ENCODE measurements around the gene CDC73.

CDC73 gene

GRCh38 chr1:193121616-193122593, at the start of gene CDC73:
TSS of gene CDC73 (plus strand) at chr1:193122031. CDS start at chr1:193122201, 170 bp downstream.
- peak; percentile 93 for DNase-seq (ENCODE audit: low spot score)

- no peak for DNase-seq (ENCODE audit: low spot score)
Measured at GRCh38 chr1:193077991-193078390, 43.8 kb upstream of the CDC73 start.

GRCh38 chr1:193079187-193079586, 42.6 kb upstream of the CDC73 start:
- no peak for DNase-seq (ENCODE audit: low spot score)

GRCh38 chr1:193083365-193084088, 38.3 kb upstream of the CDC73 start:
- no peak for DNase-seq (ENCODE audit: low spot score)

- no peak for DNase-seq (ENCODE audit: low spot score)
Measured at GRCh38 chr1:193085263-193085662, 36.6 kb upstream of the CDC73 start.

GRCh38 chr1:193086342-193086741, 35.5 kb upstream of the CDC73 start:
- DNase-seq (ENCODE audit: low spot score), result no peak

GRCh38 chr1:193087893-193088292, 33.9 kb upstream of the CDC73 start:
- DNase-seq (ENCODE audit: low spot score), result no peak

GRCh38 chr1:193090865-193091264, 31.0 kb upstream of the CDC73 start:
- DNase-seq (ENCODE audit: low spot score), result no peak

- DNase-seq (ENCODE audit: low spot score), result no peak
Measured at GRCh38 chr1:193094112-193094511, 27.7 kb upstream of the CDC73 start.

- no peak for DNase-seq (ENCODE audit: low spot score)
Measured at GRCh38 chr1:193102662-193103061, 19.2 kb upstream of the CDC73 start.

GRCh38 chr1:193103759-193104501, 17.9 kb upstream of the CDC73 start:
- DNase-seq (ENCODE audit: low spot score), result peak; percentile 3

- peak; percentile 49 for DNase-seq (ENCODE audit: low spot score)
Measured at GRCh38 chr1:193104502-193104906, 17.3 kb upstream of the CDC73 start.

- DNase-seq (ENCODE audit: low spot score), result peak; percentile 87
Measured at GRCh38 chr1:193104907-193105820, 16.7 kb upstream of the CDC73 start, which contains the start of gene GLRX2. TSS of gene GLRX2 (minus strand) at chr1:193105414. CDS start at chr1:193105382, 32 bp downstream.

- DNase-seq (ENCODE audit: low spot score), result peak; percentile 12
Measured at GRCh38 chr1:193105821-193106177, 16.0 kb upstream of the CDC73 start.

- DNase-seq (ENCODE audit: low spot score), result no peak
Measured at GRCh38 chr1:193108471-193108870, 13.4 kb upstream of the CDC73 start.

GRCh38 chr1:193109619-193110018, 12.2 kb upstream of the CDC73 start:
- DNase-seq (ENCODE audit: low spot score), result no peak

GRCh38 chr1:193110246-193110645, 11.6 kb upstream of the CDC73 start:
- DNase-seq (ENCODE audit: low spot score), result no peak

- no peak for DNase-seq (ENCODE audit: low spot score)
Measured at GRCh38 chr1:193110864-193111263, 11.0 kb upstream of the CDC73 start.

- DNase-seq (ENCODE audit: low spot score), result no peak
Measured at GRCh38 chr1:193111641-193112090, 10.2 kb upstream of the CDC73 start.

- DNase-seq (ENCODE audit: low spot score), result no peak
Measured at GRCh38 chr1:193113258-193113991, 8.4 kb upstream of the CDC73 start.

Measured in globus pallidus (tissue), 1 donor.